ENCODE data around the gene CD109.

DNA sequence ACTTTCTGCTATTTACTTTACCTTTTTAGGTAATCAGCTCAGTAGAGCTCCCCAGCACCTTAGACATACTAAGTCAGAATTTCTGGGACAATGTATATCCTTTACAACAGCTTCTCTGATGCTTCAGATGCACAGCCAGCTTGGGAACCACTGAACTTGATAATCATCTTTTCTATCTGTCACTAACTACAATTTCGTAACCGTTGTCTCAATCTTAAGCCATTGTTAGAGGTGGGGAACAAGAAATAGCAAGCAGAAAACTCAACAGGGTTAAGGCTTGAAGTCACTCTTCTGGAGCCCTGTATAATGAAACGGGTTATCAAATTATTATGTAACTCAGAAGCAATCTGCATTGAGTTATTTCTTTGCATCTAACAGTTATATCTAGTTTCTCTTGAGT is 47.1 kb downstream of the CD109 start:
- TF ChIP-seq, protein P1, sequence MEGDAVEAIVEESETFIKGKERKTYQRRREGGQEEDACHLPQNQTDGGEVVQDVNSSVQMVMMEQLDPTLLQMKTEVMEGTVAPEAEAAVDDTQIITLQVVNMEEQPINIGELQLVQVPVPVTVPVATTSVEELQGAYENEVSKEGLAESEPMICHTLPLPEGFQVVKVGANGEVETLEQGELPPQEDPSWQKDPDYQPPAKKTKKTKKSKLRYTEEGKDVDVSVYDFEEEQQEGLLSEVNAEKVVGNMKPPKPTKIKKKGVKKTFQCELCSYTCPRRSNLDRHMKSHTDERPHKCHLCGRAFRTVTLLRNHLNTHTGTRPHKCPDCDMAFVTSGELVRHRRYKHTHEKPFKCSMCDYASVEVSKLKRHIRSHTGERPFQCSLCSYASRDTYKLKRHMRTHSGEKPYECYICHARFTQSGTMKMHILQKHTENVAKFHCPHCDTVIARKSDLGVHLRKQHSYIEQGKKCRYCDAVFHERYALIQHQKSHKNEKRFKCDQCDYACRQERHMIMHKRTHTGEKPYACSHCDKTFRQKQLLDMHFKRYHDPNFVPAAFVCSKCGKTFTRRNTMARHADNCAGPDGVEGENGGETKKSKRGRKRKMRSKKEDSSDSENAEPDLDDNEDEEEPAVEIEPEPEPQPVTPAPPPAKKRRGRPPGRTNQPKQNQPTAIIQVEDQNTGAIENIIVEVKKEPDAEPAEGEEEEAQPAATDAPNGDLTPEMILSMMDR (IDR thresholded peaks at IDR 0.05) = no peak
- TF ChIP-seq POLR2A (IDR thresholded peaks at IDR 0.05) = no peak
